Nephron (organoid): ENCODE results near the gene EFR3B.
"Not testable (repeated sequence)": the region's sequence is repeated elsewhere in the genome, so short reads cannot be mapped to it uniquely, and the experiment has no call there.

Experiments used
- H3K27ac Mint-ChIP-seq, 3 experiments: 2 replicates each; pipeline ENCODE4 v1.8.0; 2020; ENCODE audit warnings: mixed read lengths in 3 of 3, mild to moderate bottlenecking in 2 of 3, moderate library complexity in 1 of 3
- H3K27me3 Mint-ChIP-seq: 2 replicates; pipeline ENCODE4 v1.8.0; 2021; ENCODE audit warnings: low read depth, mild to moderate bottlenecking, moderate library complexity, mixed read lengths
- H3K36me3 Mint-ChIP-seq: 2 replicates; pipeline ENCODE4 v1.8.0; 2020; ENCODE audit warnings: low read depth, mixed read lengths
- H3K4me1 Mint-ChIP-seq: 2 replicates; pipeline ENCODE4 v1.8.0; 2020; ENCODE audit warnings: mixed read lengths
- H3K4me3 Mint-ChIP-seq, 3 experiments: 2 replicates each; pipeline ENCODE4 v1.8.0; 2020; ENCODE audit warnings: mild to moderate bottlenecking in 3 of 3, mixed read lengths in 3 of 3, moderate library complexity in 2 of 3
- H3K9me3 Mint-ChIP-seq: 2 replicates; pipeline ENCODE4 v1.8.0; 2020; ENCODE audit warnings: mixed read lengths
- CTCF ChIP-seq, 3 experiments: fragments of 200-600 bp; sonication (generic); IDR thresholded peaks; one replicate each; pipeline ENCODE4 v1.5.0; 2021; ENCODE audit warnings: antibody characterized with exemption in 3 of 3; ENCODE audit not compliant: unreplicated experiment in 3 of 3

Gene EFR3B

GRCh38 chr2:25141120-25141519, 99.2 kb downstream of the EFR3B start:
- Mint-ChIP-seq H3K4me1 (no peaks in the 10 kb centered on the region), H3K27me3 (no peaks in the 10 kb centered on the region), H3K4me3 (no peak overlapping the region), H3K27ac (no peak overlapping the region), H3K36me3 (peaks cover 25% of the 10 kb centered on the region), H3K9me3 (no peaks in the 10 kb centered on the region)
- no peak for TF ChIP-seq CTCF (IDR thresholded peaks at IDR 0.05; ENCODE audit: unreplicated experiment in 3 of 3)

GRCh38 chr2:25145803-25146202, 103.9 kb downstream of the EFR3B start:
- no peak overlapping the region for H3K27ac Mint-ChIP-seq
- H3K9me3 Mint-ChIP-seq: no peaks in the 10 kb centered on the region
- no peak for TF ChIP-seq CTCF (IDR thresholded peaks at IDR 0.05; ENCODE audit: unreplicated experiment in 3 of 3)
- H3K4me1 Mint-ChIP-seq: no peaks in the 10 kb centered on the region
- no peaks in the 10 kb centered on the region for H3K27me3 Mint-ChIP-seq
- H3K4me3 Mint-ChIP-seq: no peak overlapping the region
- peaks cover 25% of the 10 kb centered on the region for H3K36me3 Mint-ChIP-seq

GRCh38 chr2:25146896-25147295, 105.0 kb downstream of the EFR3B start:
- Mint-ChIP-seq H3K9me3 (no peaks in the 10 kb centered on the region), H3K4me3 (no peak overlapping the region), H3K27me3 (no peaks in the 10 kb centered on the region), H3K4me1 (peaks cover 4% of the 10 kb centered on the region), H3K36me3 (peaks cover 21% of the 10 kb centered on the region), H3K27ac (no peak overlapping the region)
- TF ChIP-seq CTCF (IDR thresholded peaks at IDR 0.05; ENCODE audit: unreplicated experiment in 3 of 3): no peak

GRCh38 chr2:25149646-25150045, 107.8 kb downstream of the EFR3B start:
- Mint-ChIP-seq H3K4me1 (peaks cover 8% of the 10 kb centered on the region), H3K9me3 (no peaks in the 10 kb centered on the region), H3K27ac (no peak overlapping the region), H3K4me3 (no peak overlapping the region), H3K36me3 (peaks cover 26% of the 10 kb centered on the region), H3K27me3 (peaks cover 7% of the 10 kb centered on the region)
- no peak for TF ChIP-seq CTCF (IDR thresholded peaks at IDR 0.05; ENCODE audit: unreplicated experiment in 3 of 3)

- H3K27ac Mint-ChIP-seq, H3K4me3 Mint-ChIP-seq, H3K4me1 Mint-ChIP-seq, H3K9me3 Mint-ChIP-seq, H3K27me3 Mint-ChIP-seq: not testable (repeated sequence)
- peaks cover 24% of the 10 kb centered on the region for H3K36me3 Mint-ChIP-seq
Observed at GRCh38 chr2:25150993-25151392, 109.1 kb downstream of the EFR3B start.

GRCh38 chr2:25151718-25152117, 109.8 kb downstream of the EFR3B start:
- no peak overlapping the region for H3K27ac Mint-ChIP-seq
- no peak for TF ChIP-seq CTCF (IDR thresholded peaks at IDR 0.05; ENCODE audit: unreplicated experiment in 3 of 3)
- peaks cover 7% of the 10 kb centered on the region for H3K27me3 Mint-ChIP-seq

More at GRCh38 chr2:25151718-25152117, 109.8 kb downstream of the EFR3B start:
- Mint-ChIP-seq H3K9me3 (no peaks in the 10 kb centered on the region), H3K4me3 (no peak overlapping the region), H3K36me3 (peaks cover 21% of the 10 kb centered on the region), H3K4me1 (peaks cover 8% of the 10 kb centered on the region)
